GM11168 (cell line): ENCODE results near the gene NUP210.
"Not testable (repeated sequence)": the region's sequence is repeated elsewhere in the genome, so short reads cannot be mapped to it uniquely, and the experiment has no call there.

ENCODE experiments used
- in situ Hi-C: fragments of 300-500 bp; cut with MboI; formaldehyde crosslinking; loops from one replicate; pipeline ENCODE4 v1.12.0; 2022; ENCODE audit warnings: low sequenced_read_pairs; ENCODE audit not compliant: unreplicated experiment

NUP210 gene

GRCh38 chr3:13430411-13430875 lies 10.3 kb upstream of the NUP210 start:
- in situ Hi-C loops: not testable (repeated sequence)

- in situ Hi-C loops: no loop called here
These were observed 9.6 kb upstream of the NUP210 start for GRCh38 chr3:13429631-13430291.

GRCh38 chr3:13428678-13429077 lies 8.6 kb upstream of the NUP210 start:
- in situ Hi-C loops: not testable (repeated sequence)

- in situ Hi-C loops: no loop called here
These were observed 7.8 kb upstream of the NUP210 start for GRCh38 chr3:13427662-13428603.

- in situ Hi-C loops: no loop called here
These were observed 6.5 kb upstream of the NUP210 start for GRCh38 chr3:13426591-13426990.

GRCh38 chr3:13425689-13426088 lies 5.6 kb upstream of the NUP210 start:
- in situ Hi-C loops: no loop called here

GRCh38 chr3:13424865-13425617 lies 4.9 kb upstream of the NUP210 start:
- in situ Hi-C loops: no loop called here

- in situ Hi-C loops: no loop called here
These were observed 4.2 kb upstream of the NUP210 start for GRCh38 chr3:13424141-13424844.

- in situ Hi-C loops: no loop called here
These were observed 976 bp upstream of the NUP210 start for GRCh38 chr3:13420831-13421765.

GRCh38 chr3:13419505-13420044 lies 547 bp downstream of the NUP210 start:
- in situ Hi-C loops: no loop called here

- in situ Hi-C loops: no loop called here
These were observed 2.8 kb downstream of the NUP210 start for GRCh38 chr3:13417166-13417947.

- in situ Hi-C loops: no loop called here
These were observed 3.9 kb downstream of the NUP210 start for GRCh38 chr3:13415997-13416793.

GRCh38 chr3:13415236-13415986 lies 4.7 kb downstream of the NUP210 start:
- in situ Hi-C loops: no loop called here

- in situ Hi-C loops: no loop called here
These were observed 5.9 kb downstream of the NUP210 start for GRCh38 chr3:13414040-13414729.

GRCh38 chr3:13411186-13411860 lies 8.8 kb downstream of the NUP210 start:
- in situ Hi-C loops: no loop called here
